ENCODE data around the gene SYNDIG1.

GRCh38 chr20:24504331-24505285 lies 35.2 kb downstream of the SYNDIG1 start:
- TF ChIP-seq, protein P1, sequence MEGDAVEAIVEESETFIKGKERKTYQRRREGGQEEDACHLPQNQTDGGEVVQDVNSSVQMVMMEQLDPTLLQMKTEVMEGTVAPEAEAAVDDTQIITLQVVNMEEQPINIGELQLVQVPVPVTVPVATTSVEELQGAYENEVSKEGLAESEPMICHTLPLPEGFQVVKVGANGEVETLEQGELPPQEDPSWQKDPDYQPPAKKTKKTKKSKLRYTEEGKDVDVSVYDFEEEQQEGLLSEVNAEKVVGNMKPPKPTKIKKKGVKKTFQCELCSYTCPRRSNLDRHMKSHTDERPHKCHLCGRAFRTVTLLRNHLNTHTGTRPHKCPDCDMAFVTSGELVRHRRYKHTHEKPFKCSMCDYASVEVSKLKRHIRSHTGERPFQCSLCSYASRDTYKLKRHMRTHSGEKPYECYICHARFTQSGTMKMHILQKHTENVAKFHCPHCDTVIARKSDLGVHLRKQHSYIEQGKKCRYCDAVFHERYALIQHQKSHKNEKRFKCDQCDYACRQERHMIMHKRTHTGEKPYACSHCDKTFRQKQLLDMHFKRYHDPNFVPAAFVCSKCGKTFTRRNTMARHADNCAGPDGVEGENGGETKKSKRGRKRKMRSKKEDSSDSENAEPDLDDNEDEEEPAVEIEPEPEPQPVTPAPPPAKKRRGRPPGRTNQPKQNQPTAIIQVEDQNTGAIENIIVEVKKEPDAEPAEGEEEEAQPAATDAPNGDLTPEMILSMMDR (conservative IDR thresholded peaks at IDR 0.05; ENCODE audit: low read depth, low read length) = no peak
- TF ChIP-seq MAFK (IDR thresholded peaks at IDR 0.05; ENCODE audit: low read depth, low read length) (no peak), MXI1 (IDR thresholded peaks at IDR 0.05; ENCODE audit: borderline replicate concordance, low read depth, low read length) (no peak), RCOR1 (IDR thresholded peaks at IDR 0.05; ENCODE audit: insufficient replicate concordance, low read length) (no peak), POLR2A (IDR thresholded peaks at IDR 0.05; ENCODE audit: low read depth, low read length) (no peak), RFX5 (IDR thresholded peaks at IDR 0.05; ENCODE audit: low read depth, low read length) (no peak), SMC3 (IDR thresholded peaks at IDR 0.05; ENCODE audit: low read depth, low read length) (no peak), RAD21 (IDR thresholded peaks at IDR 0.05; ENCODE audit: low read length) (no peak), FOS (IDR thresholded peaks at IDR 0.05; ENCODE audit: low read depth, low read length) (no peak), CEBPB (IDR thresholded peaks at IDR 0.05; ENCODE audit: low read depth, low read length) (no peak), USF2 (IDR thresholded peaks at IDR 0.05; ENCODE audit: low read depth, low read length) (no peak), ELK1 (IDR thresholded peaks at IDR 0.05; ENCODE audit: borderline replicate concordance, low read depth, low read length) (no peak), MAZ (IDR thresholded peaks at IDR 0.05; ENCODE audit: borderline replicate concordance, low read depth, low read length) (no peak), BHLHE40 (IDR thresholded peaks at IDR 0.05; ENCODE audit: low read depth, low read length) (no peak)

All from IMR-90 (cell line).